Stomach (tissue), 4 donors: ENCODE results near the gene GNAI3.

Source experiments
- CTCF ChIP-seq, 7 experiments: fragments of 450-650 bp in 4 of 7; fragments of 200-600 bp in 3 of 7; sonication (generic) in 3 of 7; IDR thresholded peaks; one replicate each; pipeline ENCODE4 v1.5.1; 2016 to 2019; ENCODE audit warnings: antibody characterized with exemption in 7 of 7, control low read depth in 2 of 7, mild to moderate bottlenecking in 1 of 7
- EP300 ChIP-seq: sonication (generic); formaldehyde crosslinking; IDR thresholded peaks from one replicate; pipeline ENCODE4 v1.6.1; 2017; ENCODE audit warnings: antibody characterized with exemption
- POLR2A ChIP-seq, 4 donors: fragments of 450-650 bp; IDR thresholded peaks; one replicate each; pipeline ENCODE4 v1.6.1; 2016; ENCODE audit warnings: antibody characterized with exemption in 4 of 4, control low read depth in 2 of 4, mild to moderate bottlenecking in 1 of 4, moderate library complexity in 1 of 4
- POLR2AphosphoS5 ChIP-seq, 3 donors: sonication (generic); formaldehyde crosslinking; IDR thresholded peaks; one replicate each; pipeline ENCODE4 v1.6.1; 2016; ENCODE audit warnings: antibody characterized with exemption in 3 of 3

GRCh38 chr1:109559995-109560394 lies 11.6 kb downstream of the GNAI3 start:
- TF ChIP-seq CTCF (IDR thresholded peaks at IDR 0.05) (no peak), POLR2A (IDR thresholded peaks at IDR 0.05) (no peak), POLR2AphosphoS5 (IDR thresholded peaks at IDR 0.05) (no peak), EP300 (no peak)
